IMR-90 (cell line): Measurements from ENCODE around the gene PTGS1. TPM values are rescaled to one million over a fixed set of nuclear protein-coding genes. Genes with fewer than 3 reads are reported as not detected.

Experiments
- ATAC-seq: fragments of 200-7000 bp; cut with Tn5 transposase; 2 replicates; pipeline ENCODE4 v1.9.1; 2020; ENCODE audit warnings: low read depth, mild to moderate bottlenecking, moderate library complexity
- BruUV-seq: library from RNA; stranded (reverse); fragments of 400-500 nt; replicated peaks from 2 replicates; lab custom pipeline; 2021; lab: Mats Ljungman, UMichigan
- CTCF ChIA-PET: fragments of 300-600 bp; formaldehyde crosslinking; extraction: SDS; loops from one replicate; lab custom pipeline; 2021; ENCODE audit warnings: antibody characterized with exemption; lab: Yijun Ruan, JAX
- POLR2A ChIA-PET: fragments of 300-600 bp; sonication (Branson Sonifier 250); formaldehyde crosslinking; loops from one replicate; lab custom pipeline; 2022; ENCODE audit warnings: antibody characterized with exemption; ENCODE audit not compliant: unreplicated experiment; lab: Charles Lee
- DNase-seq: peaks from one replicate; pipeline ENCODE4 v3.0.0; 2013
- H2AFZ ChIP-seq: replicated peaks from 2 replicates; pipeline ENCODE3; 2013; ENCODE audit warnings: low read length, mild to moderate bottlenecking; ENCODE audit not compliant: poor library complexity
- H2AK5ac ChIP-seq: 2 replicates; pipeline ENCODE4 v1.6.1; 2013; ENCODE audit warnings: low read depth, low read length, inconsistent platforms
- H2AK9ac ChIP-seq: replicated peaks from 2 replicates; pipeline ENCODE3; 2013; ENCODE audit warnings: mild to moderate bottlenecking, low read depth, low read length, moderate library complexity; ENCODE audit not compliant: poor library complexity
- H2BK120ac ChIP-seq: 2 replicates; pipeline ENCODE4 v1.6.1; 2013; ENCODE audit warnings: low read depth, low read length, inconsistent platforms
- H2BK15ac ChIP-seq: 3 replicates; pipeline ENCODE4 v1.6.1; 2013; ENCODE audit warnings: low read depth, low read length, inconsistent platforms
- H2BK20ac ChIP-seq: 2 replicates; pipeline ENCODE4 v1.6.1; 2013; ENCODE audit warnings: low read depth, mild to moderate bottlenecking, inconsistent platforms, low read length, moderate library complexity
- H2BK5ac ChIP-seq: 2 replicates; pipeline ENCODE4 v1.6.1; 2013; ENCODE audit warnings: mild to moderate bottlenecking, low read depth, low read length, inconsistent platforms; ENCODE audit not compliant: poor library complexity, severe bottlenecking
- H3K14ac ChIP-seq: replicated peaks from 2 replicates; pipeline ENCODE4 v1.6.1; 2013; ENCODE audit warnings: low read depth, low read length, inconsistent platforms
- H3K18ac ChIP-seq: 2 replicates; pipeline ENCODE4 v1.6.1; 2013; ENCODE audit warnings: low read depth, low read length, control low read depth
- H3K23ac ChIP-seq: 2 replicates; pipeline ENCODE4 v1.6.1; 2013; ENCODE audit warnings: low read depth, low read length, inconsistent platforms
- H3K27ac ChIP-seq: 2 replicates; pipeline ENCODE4 v1.5.1; 2013; ENCODE audit warnings: mild to moderate bottlenecking, control low read depth, low read length; ENCODE audit not compliant: insufficient read depth
- H3K27me3 ChIP-seq: 2 replicates; pipeline ENCODE4 v1.6.1; 2013; ENCODE audit warnings: low read length; ENCODE audit not compliant: control insufficient read depth, insufficient read depth
- H3K36me3 ChIP-seq: 2 replicates; pipeline ENCODE4 v1.6.1; 2013; ENCODE audit warnings: low read length, mixed read lengths; ENCODE audit not compliant: control insufficient read depth, insufficient read depth
- H3K4ac ChIP-seq: 2 replicates; pipeline ENCODE4 v1.6.1; 2013; ENCODE audit warnings: low read depth, low read length, inconsistent platforms
- H3K4me1 ChIP-seq: 2 replicates; pipeline ENCODE4 v1.6.1; 2013; ENCODE audit warnings: low read length, mixed read lengths; ENCODE audit not compliant: control insufficient read depth, insufficient read depth
- H3K4me2 ChIP-seq: 2 replicates; pipeline ENCODE4 v1.6.1; 2013; ENCODE audit warnings: low read depth, mild to moderate bottlenecking, control low read depth, low read length, moderate library complexity
- H3K4me3 ChIP-seq: 2 replicates; pipeline ENCODE4 v1.5.1; 2013; ENCODE audit warnings: low read depth, mild to moderate bottlenecking, control low read depth, low read length, moderate library complexity; ENCODE audit not compliant: insufficient read depth
- H3K56ac ChIP-seq: 2 replicates; pipeline ENCODE4 v1.6.1; 2013; ENCODE audit warnings: low read length, inconsistent platforms; ENCODE audit not compliant: insufficient read depth; ENCODE audit errors: extremely low read depth
- H3K79me1 ChIP-seq, 2 experiments: 2 replicates each; pipeline ENCODE4 v1.6.1; 2013; ENCODE audit warnings: low read length in 2 of 2, inconsistent platforms in 1 of 2, low read depth in 1 of 2
- H3K9ac ChIP-seq: 2 replicates; pipeline ENCODE4 v1.6.1; 2013; ENCODE audit warnings: low read depth, low read length, control low read depth
- H3K9me1 ChIP-seq: 2 replicates; pipeline ENCODE4 v1.6.1; 2013; ENCODE audit warnings: low read length, inconsistent platforms; ENCODE audit not compliant: insufficient read depth
- H3K9me3 ChIP-seq: 2 replicates; pipeline ENCODE4 v1.6.1; 2013; ENCODE audit warnings: low read length; ENCODE audit not compliant: control insufficient read depth, insufficient read depth
- H4K20me1 ChIP-seq: 2 replicates; pipeline ENCODE4 v1.6.1; 2013; ENCODE audit warnings: low read length, inconsistent platforms; ENCODE audit not compliant: insufficient read depth
- H4K5ac ChIP-seq: 2 replicates; pipeline ENCODE4 v1.6.1; 2013; ENCODE audit warnings: mild to moderate bottlenecking, low read depth, low read length, control low read depth
- H4K8ac ChIP-seq, 2 experiments: 2 replicates each; pipeline ENCODE4 v1.6.1; 2013; ENCODE audit warnings: low read depth in 2 of 2, low read length in 2 of 2, control low read depth in 1 of 2, inconsistent platforms in 1 of 2
- H4K91ac ChIP-seq: 2 replicates; pipeline ENCODE4 v1.6.1; 2013; ENCODE audit warnings: low read depth, low read length, inconsistent platforms; ENCODE audit not compliant: insufficient read depth
- BHLHE40 ChIP-seq: fragments of 150-350 bp; IDR thresholded peaks from 2 replicates; pipeline ENCODE4 v1.6.1; 2016; ENCODE audit warnings: mild to moderate bottlenecking, low read depth, low read length
- CEBPB ChIP-seq: IDR thresholded peaks from 2 replicates; pipeline ENCODE4 v1.6.1; 2012; ENCODE audit warnings: low read depth, low read length, improper control_type of control experiment
- CHD1 ChIP-seq: IDR thresholded peaks from 2 replicates; pipeline ENCODE4 v1.6.1; 2012; ENCODE audit warnings: low read depth, low read length, improper control_type of control experiment
- FOS ChIP-seq: fragments of 150-350 bp; IDR thresholded peaks from 2 replicates; pipeline ENCODE4 v1.6.1; 2016; ENCODE audit warnings: low read depth, low read length
- MAFK ChIP-seq: IDR thresholded peaks from 2 replicates; pipeline ENCODE4 v1.6.1; 2012; ENCODE audit warnings: low read depth, low read length, improper control_type of control experiment
- MAZ ChIP-seq: IDR thresholded peaks from 2 replicates; pipeline ENCODE4 v1.6.1; 2012; ENCODE audit warnings: low read depth, mild to moderate bottlenecking, low read length, improper control_type of control experiment, moderate library complexity, borderline replicate concordance
- MXI1 ChIP-seq: IDR thresholded peaks from 2 replicates; pipeline ENCODE4 v1.6.1; 2012; ENCODE audit warnings: low read depth, mild to moderate bottlenecking, low read length, moderate library complexity, borderline replicate concordance
- POLR2A ChIP-seq: IDR thresholded peaks from 2 replicates; pipeline ENCODE4 v1.6.1; 2012; ENCODE audit warnings: mild to moderate bottlenecking, low read depth, low read length
- RAD21 ChIP-seq: IDR thresholded peaks from 2 replicates; pipeline ENCODE4 v1.6.1; 2012; ENCODE audit warnings: low read length, improper control_type of control experiment
- RCOR1 ChIP-seq: IDR thresholded peaks from 2 replicates; pipeline ENCODE4 v1.6.1; 2012; ENCODE audit warnings: mild to moderate bottlenecking, low read length, improper control_type of control experiment; ENCODE audit not compliant: insufficient replicate concordance
- RFX5 ChIP-seq: IDR thresholded peaks from 2 replicates; pipeline ENCODE4 v1.8.0; 2012; ENCODE audit warnings: low read depth, mild to moderate bottlenecking, low read length, moderate library complexity
- SMC3 ChIP-seq: fragments of 150-350 bp; IDR thresholded peaks from 2 replicates; pipeline ENCODE4 v1.6.1; 2016; ENCODE audit warnings: low read depth, mild to moderate bottlenecking, antibody characterized with exemption, low read length, moderate library complexity
- WGBS, 2 experiments: methylation state at CpG; one replicate each; pipeline versions ENCODE4 v1.1.5 to v1.1.7; 2013; ENCODE audit warnings: missing lambda C conversion rate in 2 of 2; ENCODE audit not compliant: insufficient read length in 1 of 2; ENCODE audit errors: extremely low coverage in 2 of 2; 5-methylcytosine and 5-hydroxymethylcytosine counted together
- dilution Hi-C: fragments of 300-500 bp; cut with HindIII; formaldehyde crosslinking; loops from one replicate; pipeline ENCODE4 v1.14.3; 2018; ENCODE audit warnings: low sequenced_read_pairs; ENCODE audit not compliant: unreplicated experiment
- in situ Hi-C: fragments of 300-500 bp; cut with MboI; formaldehyde crosslinking; loops from 3 replicates; pipeline ENCODE4 v1.14.3; 2019; ENCODE audit warnings: low sequenced_read_pairs, inconsistent platforms, mixed read lengths
- intact Hi-C: fragments of 100-400 bp; cut with micrococcal nuclease; formaldehyde crosslinking; loops from 2 replicates; pipeline ENCODE4 v1.10.0; 2022
- polyA plus RNA-seq, 3 experiments: library from polyadenylated mRNA; depleted of rRNA; stranded (reverse); fragments of >200 nt; gene quantifications; 2 replicates each; pipeline ENCODE4 v1.2.3, GENCODE V29; 2012; ENCODE audit warnings: low replicate concordance in 1 of 3
- total RNA-seq: library from RNA; depleted of rRNA; stranded (reverse); fragments of >200 nt; gene quantifications from 2 replicates; pipeline ENCODE4 v1.2.3, GENCODE V29; 2012
- TF ChIP-seq, protein P1 (sequence below): fragments of 150-350 bp; IDR thresholded peaks from 2 replicates; pipeline ENCODE4 v1.6.1; 2017; ENCODE audit warnings: mild to moderate bottlenecking, antibody characterized with exemption, low read length, low read depth
- TF ChIP-seq, protein P2 (sequence below): conservative IDR thresholded peaks from 2 replicates; pipeline ENCODE4 v1.5.1; 2012; ENCODE audit warnings: mild to moderate bottlenecking, low read depth, low read length, improper control_type of control experiment
- TF ChIP-seq, protein P3 (sequence below): fragments of 150-350 bp; IDR thresholded peaks from 2 replicates; pipeline ENCODE4 v1.6.1; 2016; ENCODE audit warnings: low read depth, mild to moderate bottlenecking, low read length, moderate library complexity, borderline replicate concordance

PTGS1 gene
- total and polyA plus RNA-seq, 2 of the 4 experiments (the other 2 are of a cell fraction): 24.7 to 38.3 TPM

DNA sequence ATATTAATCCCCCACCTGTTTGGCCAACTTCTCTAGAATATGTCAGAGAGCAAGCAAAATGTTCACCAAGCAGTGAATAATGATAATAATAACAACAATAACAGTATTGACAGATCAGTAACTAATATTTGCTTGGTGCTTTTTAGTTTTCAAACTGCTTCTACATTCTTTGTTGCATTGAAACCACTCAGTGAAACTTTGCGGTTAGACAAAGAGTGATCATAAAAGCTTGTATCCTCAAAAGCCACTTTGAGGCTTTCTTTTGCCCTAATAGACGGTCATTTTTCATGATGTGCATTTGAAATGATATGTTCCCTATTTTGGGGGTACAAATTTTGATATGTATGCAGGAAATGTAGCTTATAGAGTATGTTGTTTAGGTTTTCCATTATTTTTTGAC lies 43.6 kb upstream of the PTGS1 start:
- H2BK5ac ChIP-seq: no peak overlapping the region
- peaks cover 11% of the 10 kb centered on the region for H3K4me1 ChIP-seq
- ChIA-PET CTCF (interaction anchor here (0.7 kb wide), 1 partner anchor 41 kb away, joined by 5 read pairs; no protein-coding TSS in a partner anchor), POLR2A (no interaction called here)
- in situ Hi-C loops: no loop called here
- ATAC-seq (no peak), DNase-seq (no peak)
- H2AK9ac ChIP-seq: no peak overlapping the region
- H4K91ac ChIP-seq: no peak overlapping the region
- H2BK20ac ChIP-seq: no peak overlapping the region
- H3K4ac ChIP-seq: no peak overlapping the region
- H3K27ac ChIP-seq: no peak overlapping the region
- no peak overlapping the region for H2BK120ac ChIP-seq
- no peak overlapping the region for H3K4me3 ChIP-seq
- H3K9me3 ChIP-seq: no peaks in the 10 kb centered on the region
- no peak overlapping the region for H3K14ac ChIP-seq
- H4K20me1 ChIP-seq: peaks cover 11% of the 10 kb centered on the region; the same call in 1 of the 2 replicates
- no TSS peak for BruUV-seq
- H3K27me3 ChIP-seq: no peaks in the 10 kb centered on the region
- no peak overlapping the region for H4K5ac ChIP-seq
- H4K8ac ChIP-seq: no peak overlapping the region
- peaks cover 11% of the 10 kb centered on the region for H3K36me3 ChIP-seq
- no peak overlapping the region for H3K18ac ChIP-seq
- TF ChIP-seq, protein P1, sequence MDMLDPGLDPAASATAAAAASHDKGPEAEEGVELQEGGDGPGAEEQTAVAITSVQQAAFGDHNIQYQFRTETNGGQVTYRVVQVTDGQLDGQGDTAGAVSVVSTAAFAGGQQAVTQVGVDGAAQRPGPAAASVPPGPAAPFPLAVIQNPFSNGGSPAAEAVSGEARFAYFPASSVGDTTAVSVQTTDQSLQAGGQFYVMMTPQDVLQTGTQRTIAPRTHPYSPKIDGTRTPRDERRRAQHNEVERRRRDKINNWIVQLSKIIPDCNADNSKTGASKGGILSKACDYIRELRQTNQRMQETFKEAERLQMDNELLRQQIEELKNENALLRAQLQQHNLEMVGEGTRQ: no peak
- no peak for TF ChIP-seq MAZ
- no peak for TF ChIP-seq MAFK
- no peak for TF ChIP-seq CEBPB
- no peak for TF ChIP-seq SMC3
- no peak for TF ChIP-seq MXI1
- no peak for TF ChIP-seq CHD1
- TF ChIP-seq RCOR1: no peak
- TF ChIP-seq, protein P2, sequence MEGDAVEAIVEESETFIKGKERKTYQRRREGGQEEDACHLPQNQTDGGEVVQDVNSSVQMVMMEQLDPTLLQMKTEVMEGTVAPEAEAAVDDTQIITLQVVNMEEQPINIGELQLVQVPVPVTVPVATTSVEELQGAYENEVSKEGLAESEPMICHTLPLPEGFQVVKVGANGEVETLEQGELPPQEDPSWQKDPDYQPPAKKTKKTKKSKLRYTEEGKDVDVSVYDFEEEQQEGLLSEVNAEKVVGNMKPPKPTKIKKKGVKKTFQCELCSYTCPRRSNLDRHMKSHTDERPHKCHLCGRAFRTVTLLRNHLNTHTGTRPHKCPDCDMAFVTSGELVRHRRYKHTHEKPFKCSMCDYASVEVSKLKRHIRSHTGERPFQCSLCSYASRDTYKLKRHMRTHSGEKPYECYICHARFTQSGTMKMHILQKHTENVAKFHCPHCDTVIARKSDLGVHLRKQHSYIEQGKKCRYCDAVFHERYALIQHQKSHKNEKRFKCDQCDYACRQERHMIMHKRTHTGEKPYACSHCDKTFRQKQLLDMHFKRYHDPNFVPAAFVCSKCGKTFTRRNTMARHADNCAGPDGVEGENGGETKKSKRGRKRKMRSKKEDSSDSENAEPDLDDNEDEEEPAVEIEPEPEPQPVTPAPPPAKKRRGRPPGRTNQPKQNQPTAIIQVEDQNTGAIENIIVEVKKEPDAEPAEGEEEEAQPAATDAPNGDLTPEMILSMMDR: no peak
- no peak for TF ChIP-seq POLR2A
- no peak for TF ChIP-seq RFX5
- no peak for TF ChIP-seq FOS
- TF ChIP-seq RAD21: no peak
- no peak for TF ChIP-seq BHLHE40
- TF ChIP-seq, protein P3, sequence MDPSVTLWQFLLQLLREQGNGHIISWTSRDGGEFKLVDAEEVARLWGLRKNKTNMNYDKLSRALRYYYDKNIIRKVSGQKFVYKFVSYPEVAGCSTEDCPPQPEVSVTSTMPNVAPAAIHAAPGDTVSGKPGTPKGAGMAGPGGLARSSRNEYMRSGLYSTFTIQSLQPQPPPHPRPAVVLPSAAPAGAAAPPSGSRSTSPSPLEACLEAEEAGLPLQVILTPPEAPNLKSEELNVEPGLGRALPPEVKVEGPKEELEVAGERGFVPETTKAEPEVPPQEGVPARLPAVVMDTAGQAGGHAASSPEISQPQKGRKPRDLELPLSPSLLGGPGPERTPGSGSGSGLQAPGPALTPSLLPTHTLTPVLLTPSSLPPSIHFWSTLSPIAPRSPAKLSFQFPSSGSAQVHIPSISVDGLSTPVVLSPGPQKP: no peak
- no peak overlapping the region for H3K23ac ChIP-seq
- H3K9me1 ChIP-seq: peaks cover 16% of the 10 kb centered on the region
- intact Hi-C loops: no loop called here
- WGBS, 2 experiments: 100% methylated on average over 2 of the region's 2 CpGs; no CpG with 5 or more reads in 1 of the 2 experiments
- no peak overlapping the region for H3K4me2 ChIP-seq
- no peak overlapping the region for H2BK15ac ChIP-seq
- no peak overlapping the region for H3K56ac ChIP-seq
- peaks cover 0 to 4% of the 10 kb centered on the region in 2 experiments; a peak in 1 of 4 replicates for H3K79me1 ChIP-seq
- no peak overlapping the region for H3K9ac ChIP-seq
- dilution Hi-C loops: no loop called here
- H2AFZ ChIP-seq: no peak overlapping the region
- no peak overlapping the region for H2AK5ac ChIP-seq
